Sigmoid colon (tissue), 3 donors: ENCODE results near the gene PEX11B.

Experiments used
- POLR2A ChIP-seq, 2 donors: fragments of 450-650 bp; IDR thresholded peaks; one replicate each; pipeline ENCODE4 v1.6.1; 2016; ENCODE audit warnings: antibody characterized with exemption in 2 of 2, mild to moderate bottlenecking in 2 of 2, moderate library complexity in 2 of 2
- TF ChIP-seq, protein P1 (sequence below), 4 experiments: fragments of 450-650 bp in 3 of 4; fragments of 200-600 bp in 1 of 4; IDR thresholded peaks; one replicate each; pipeline ENCODE4 v1.5.1; 2016 to 2019; ENCODE audit warnings: antibody characterized with exemption in 4 of 4, mild to moderate bottlenecking in 3 of 4, moderate library complexity in 2 of 4

DNA sequence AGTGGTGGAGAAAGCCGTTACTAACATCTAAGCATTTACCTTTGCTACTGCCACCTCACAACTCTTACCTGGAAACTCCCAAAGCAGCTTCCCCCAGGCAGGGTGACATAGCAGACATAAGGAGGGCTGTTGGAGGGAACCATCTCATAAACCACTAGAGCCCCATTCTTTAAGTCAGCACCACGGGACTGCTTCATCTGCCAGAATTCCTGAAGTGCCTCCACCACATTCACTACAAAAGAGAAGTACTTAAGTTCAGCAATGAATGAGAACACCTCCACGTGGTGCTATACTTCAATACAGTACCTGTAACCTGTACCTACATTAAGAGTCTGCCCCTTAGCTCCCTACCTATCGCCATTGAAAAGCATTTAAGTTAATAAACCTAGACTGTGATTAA is 29.0 kb upstream of the PEX11B start:
- TF ChIP-seq POLR2A (IDR thresholded peaks at IDR 0.05): no peak
- TF ChIP-seq, protein P1, sequence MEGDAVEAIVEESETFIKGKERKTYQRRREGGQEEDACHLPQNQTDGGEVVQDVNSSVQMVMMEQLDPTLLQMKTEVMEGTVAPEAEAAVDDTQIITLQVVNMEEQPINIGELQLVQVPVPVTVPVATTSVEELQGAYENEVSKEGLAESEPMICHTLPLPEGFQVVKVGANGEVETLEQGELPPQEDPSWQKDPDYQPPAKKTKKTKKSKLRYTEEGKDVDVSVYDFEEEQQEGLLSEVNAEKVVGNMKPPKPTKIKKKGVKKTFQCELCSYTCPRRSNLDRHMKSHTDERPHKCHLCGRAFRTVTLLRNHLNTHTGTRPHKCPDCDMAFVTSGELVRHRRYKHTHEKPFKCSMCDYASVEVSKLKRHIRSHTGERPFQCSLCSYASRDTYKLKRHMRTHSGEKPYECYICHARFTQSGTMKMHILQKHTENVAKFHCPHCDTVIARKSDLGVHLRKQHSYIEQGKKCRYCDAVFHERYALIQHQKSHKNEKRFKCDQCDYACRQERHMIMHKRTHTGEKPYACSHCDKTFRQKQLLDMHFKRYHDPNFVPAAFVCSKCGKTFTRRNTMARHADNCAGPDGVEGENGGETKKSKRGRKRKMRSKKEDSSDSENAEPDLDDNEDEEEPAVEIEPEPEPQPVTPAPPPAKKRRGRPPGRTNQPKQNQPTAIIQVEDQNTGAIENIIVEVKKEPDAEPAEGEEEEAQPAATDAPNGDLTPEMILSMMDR (IDR thresholded peaks at IDR 0.05): no peak
